ENCODE measurements around the gene PPP1R16B.

The PPP1R16B gene

GRCh38 chr20:38932457-38933120 lies 127.1 kb downstream of the PPP1R16B start:
- H2BK5ac ChIP-seq (ENCODE audit: low read depth, low read length, poor library complexity, severe bottlenecking), result no peak overlapping the region
- 90% methylated on average over 8 of the region's 9 CpGs for WGBS

GRCh38 chr20:38934530-38934929 lies 129.0 kb downstream of the PPP1R16B start:
- Histone ChIP-seq H3K4me1 (ENCODE audit: control insufficient read depth, insufficient read depth, low read depth, low read length) (peaks cover 6% of the 10 kb centered on the region), H3K27ac (ENCODE audit: low read length, poor library complexity, severe bottlenecking) (no peak overlapping the region), H3K23ac (ENCODE audit: low read length in 2 of 2) (no peak overlapping the region), H3K14ac (ENCODE audit: low read length in 2 of 2) (no peak overlapping the region), H2AK5ac (ENCODE audit: low read length, severe bottlenecking) (no peak overlapping the region), H3K36me3 (ENCODE audit: control insufficient read depth in 1 of 2, insufficient read depth in 2 of 2, low read depth in 1 of 2, low read length in 2 of 2) (no peaks in the 10 kb centered on the region), H4K91ac (ENCODE audit: low read length) (no peak overlapping the region), H3K4ac (ENCODE audit: low read depth in 1 of 2, low read length in 2 of 2) (no peak overlapping the region), H3K79me1 (replicated peaks; ENCODE audit: low read length, poor library complexity, severe bottlenecking) (peaks cover 20% of the 10 kb centered on the region), H3K4me2 (ENCODE audit: low read length, poor library complexity, severe bottlenecking) (no peak overlapping the region), H2AFZ (ENCODE audit: low read depth, low read length) (no peak overlapping the region), H3K18ac (ENCODE audit: low read depth in 1 of 2, low read length in 2 of 2) (no peak overlapping the region), H2BK120ac (ENCODE audit: low read depth, low read length) (no peak overlapping the region), H2BK15ac (ENCODE audit: low read depth, poor library complexity, severe bottlenecking) (no peak overlapping the region), H3K27me3 (ENCODE audit: control insufficient read depth in 1 of 2, insufficient read depth in 1 of 2, low read length in 2 of 2) (no peaks in the 10 kb centered on the region), H2BK5ac (ENCODE audit: low read depth, low read length, poor library complexity, severe bottlenecking) (no peak overlapping the region), H3K9ac (ENCODE audit: low read length) (no peak overlapping the region), H4K8ac (ENCODE audit: low read length) (no peak overlapping the region), H3K4me3 (ENCODE audit: insufficient read depth in 1 of 2, low read depth in 1 of 2, low read length in 2 of 2) (no peak overlapping the region), H3K9me3 (ENCODE audit: control insufficient read depth, low read length) (no peaks in the 10 kb centered on the region), H2BK12ac (ENCODE audit: low read length in 2 of 2) (no peak overlapping the region)
- WGBS, result 97% methylated on average over 5 of the region's 5 CpGs
- DNase-seq, result no peak

More at GRCh38 chr20:38932457-38933120, 127.1 kb downstream of the PPP1R16B start:
- H2BK12ac ChIP-seq (ENCODE audit: low read length in 2 of 2), result peak overlapping the region in 1 of 2 experiments; percentile 46
- peak overlapping the region in 1 of 2 experiments; percentile 41 for H3K4ac ChIP-seq (ENCODE audit: low read depth in 1 of 2, low read length in 2 of 2)
- no peaks in the 10 kb centered on the region for H3K36me3 ChIP-seq (ENCODE audit: control insufficient read depth in 1 of 2, insufficient read depth in 2 of 2, low read depth in 1 of 2, low read length in 2 of 2)
- peak overlapping the region in 1 of 2 experiments; percentile 46 for H3K4me3 ChIP-seq (ENCODE audit: insufficient read depth in 1 of 2, low read depth in 1 of 2, low read length in 2 of 2)
- H2BK15ac ChIP-seq (ENCODE audit: low read depth, poor library complexity, severe bottlenecking), result no peak overlapping the region
- H2BK120ac ChIP-seq (ENCODE audit: low read depth, low read length), result no peak overlapping the region
- H3K9ac ChIP-seq (ENCODE audit: low read length), result peak overlapping the region; percentile 68
- H3K18ac ChIP-seq (ENCODE audit: low read depth in 1 of 2, low read length in 2 of 2), result no peak overlapping the region
- H2AFZ ChIP-seq (ENCODE audit: low read depth, low read length), result peak overlapping the region; percentile 29
- no peaks in the 10 kb centered on the region for H3K27me3 ChIP-seq (ENCODE audit: control insufficient read depth in 1 of 2, insufficient read depth in 1 of 2, low read length in 2 of 2)
- peak; percentile 54 for DNase-seq
- H3K79me1 ChIP-seq (replicated peaks; ENCODE audit: low read length, poor library complexity, severe bottlenecking), result peaks cover 12% of the 10 kb centered on the region
- H3K14ac ChIP-seq (ENCODE audit: low read length in 2 of 2), result no peak overlapping the region
- H3K4me1 ChIP-seq (ENCODE audit: control insufficient read depth, insufficient read depth, low read depth, low read length), result peaks cover 9% of the 10 kb centered on the region
- H3K9me3 ChIP-seq (ENCODE audit: control insufficient read depth, low read length), result no peaks in the 10 kb centered on the region
- no peak overlapping the region for H2AK5ac ChIP-seq (ENCODE audit: low read length, severe bottlenecking)
- peak overlapping the region; percentile 66 for H4K8ac ChIP-seq (ENCODE audit: low read length)
- H3K27ac ChIP-seq (ENCODE audit: low read length, poor library complexity, severe bottlenecking), result no peak overlapping the region
- peak overlapping the region; percentile 81 for H4K91ac ChIP-seq (ENCODE audit: low read length)
- H3K4me2 ChIP-seq (ENCODE audit: low read length, poor library complexity, severe bottlenecking), result no peak overlapping the region
- no peak overlapping the region for H3K23ac ChIP-seq (ENCODE audit: low read length in 2 of 2)

- Histone ChIP-seq H2AK5ac (ENCODE audit: low read length, severe bottlenecking) (no peak overlapping the region), H2BK15ac (ENCODE audit: low read depth, poor library complexity, severe bottlenecking) (no peak overlapping the region), H3K4me1 (ENCODE audit: control insufficient read depth, insufficient read depth, low read depth, low read length) (peaks cover 6% of the 10 kb centered on the region), H4K91ac (ENCODE audit: low read length) (no peak overlapping the region), H2AFZ (ENCODE audit: low read depth, low read length) (no peak overlapping the region), H3K23ac (ENCODE audit: low read length in 2 of 2) (no peak overlapping the region), H3K4ac (ENCODE audit: low read depth in 1 of 2, low read length in 2 of 2) (no peak overlapping the region), H3K79me1 (replicated peaks; ENCODE audit: low read length, poor library complexity, severe bottlenecking) (peaks cover 20% of the 10 kb centered on the region), H2BK120ac (ENCODE audit: low read depth, low read length) (peak overlapping the region; percentile 23), H3K9me3 (ENCODE audit: control insufficient read depth, low read length) (no peaks in the 10 kb centered on the region), H2BK12ac (ENCODE audit: low read length in 2 of 2) (no peak overlapping the region), H3K4me2 (ENCODE audit: low read length, poor library complexity, severe bottlenecking) (no peak overlapping the region), H3K4me3 (ENCODE audit: insufficient read depth in 1 of 2, low read depth in 1 of 2, low read length in 2 of 2) (no peak overlapping the region), H3K36me3 (ENCODE audit: control insufficient read depth in 1 of 2, insufficient read depth in 2 of 2, low read depth in 1 of 2, low read length in 2 of 2) (no peaks in the 10 kb centered on the region), H3K9ac (ENCODE audit: low read length) (no peak overlapping the region), H4K8ac (ENCODE audit: low read length) (no peak overlapping the region), H3K27ac (ENCODE audit: low read length, poor library complexity, severe bottlenecking) (no peak overlapping the region), H3K18ac (ENCODE audit: low read depth in 1 of 2, low read length in 2 of 2) (peak overlapping the region in 1 of 2 experiments; percentile 16), H3K27me3 (ENCODE audit: control insufficient read depth in 1 of 2, insufficient read depth in 1 of 2, low read length in 2 of 2) (no peaks in the 10 kb centered on the region), H3K14ac (ENCODE audit: low read length in 2 of 2) (no peak overlapping the region), H2BK5ac (ENCODE audit: low read depth, low read length, poor library complexity, severe bottlenecking) (no peak overlapping the region)
- 37% methylated on average over 3 of the region's 3 CpGs for WGBS
- DNase-seq, result peak; percentile 51
Measured at GRCh38 chr20:38935285-38935684, 129.8 kb downstream of the PPP1R16B start.

- Histone ChIP-seq H3K23ac (ENCODE audit: low read length in 2 of 2) (no peak overlapping the region), H3K79me1 (replicated peaks; ENCODE audit: low read length, poor library complexity, severe bottlenecking) (peaks cover 21% of the 10 kb centered on the region), H3K4me2 (ENCODE audit: low read length, poor library complexity, severe bottlenecking) (no peak overlapping the region), H3K36me3 (ENCODE audit: control insufficient read depth in 1 of 2, insufficient read depth in 2 of 2, low read depth in 1 of 2, low read length in 2 of 2) (no peaks in the 10 kb centered on the region), H4K91ac (ENCODE audit: low read length) (peak overlapping the region; percentile 52), H3K4me1 (ENCODE audit: control insufficient read depth, insufficient read depth, low read depth, low read length) (peaks cover 6% of the 10 kb centered on the region), H3K4ac (ENCODE audit: low read depth in 1 of 2, low read length in 2 of 2) (peak overlapping the region; percentile 29 to 35), H3K14ac (ENCODE audit: low read length in 2 of 2) (peak overlapping the region in 1 of 2 experiments; percentile 71), H3K9me3 (ENCODE audit: control insufficient read depth, low read length) (no peaks in the 10 kb centered on the region), H2BK120ac (ENCODE audit: low read depth, low read length) (no peak overlapping the region), H3K27me3 (ENCODE audit: control insufficient read depth in 1 of 2, insufficient read depth in 1 of 2, low read length in 2 of 2) (no peaks in the 10 kb centered on the region), H2BK12ac (ENCODE audit: low read length in 2 of 2) (peak overlapping the region in 1 of 2 experiments; percentile 40), H3K4me3 (ENCODE audit: insufficient read depth in 1 of 2, low read depth in 1 of 2, low read length in 2 of 2) (no peak overlapping the region), H3K18ac (ENCODE audit: low read depth in 1 of 2, low read length in 2 of 2) (peak overlapping the region in 1 of 2 experiments; percentile 4), H2AK5ac (ENCODE audit: low read length, severe bottlenecking) (no peak overlapping the region), H3K27ac (ENCODE audit: low read length, poor library complexity, severe bottlenecking) (no peak overlapping the region), H3K9ac (ENCODE audit: low read length) (peak overlapping the region; percentile 21), H2BK15ac (ENCODE audit: low read depth, poor library complexity, severe bottlenecking) (no peak overlapping the region), H2AFZ (ENCODE audit: low read depth, low read length) (no peak overlapping the region), H2BK5ac (ENCODE audit: low read depth, low read length, poor library complexity, severe bottlenecking) (no peak overlapping the region), H4K8ac (ENCODE audit: low read length) (peak overlapping the region; percentile 29)
- DNase-seq, result peak; percentile 9
- WGBS, result 59% methylated on average over 5 of the region's 5 CpGs
Measured at GRCh38 chr20:38935967-38936407, 130.5 kb downstream of the PPP1R16B start.
